ENCODE results near the gene SEMA3F. TPM values are rescaled to one million over a fixed set of nuclear protein-coding genes. Genes with fewer than 3 reads are reported as not detected.

SEMA3F gene
- total RNA-seq, 1 experiment from 2014 or later = 34.0 TPM

GRCh38 chr3:50167841-50168209, 12.7 kb downstream of the SEMA3F start:
- H3K9me2 ChIP-seq (ENCODE audit: insufficient read depth) = no peaks in the 10 kb centered on the region
- no peaks in the 10 kb centered on the region for H4K20me1 ChIP-seq (ENCODE audit: insufficient read depth)
- intact Hi-C loops (cut with micrococcal nuclease; ENCODE audit: unreplicated experiment) = loop anchor here (1.0 kb wide), 1 partner anchor 13 kb away; the partner anchor contains the start of gene SEMA3F
- H3F3A ChIP-seq (ENCODE audit: insufficient read depth, low read depth) = no peaks in the 10 kb centered on the region; the same call in 1 of the 2 replicates
- no peak for TF ChIP-seq EZH2 (IDR thresholded peaks at IDR 0.05; ENCODE audit: low read depth)
- no peaks in the 10 kb centered on the region for H3K27me3 ChIP-seq (ENCODE audit: insufficient read depth, low read depth)
- H3K36me3 ChIP-seq (ENCODE audit: low read depth) = no peaks in the 10 kb centered on the region
- H3K9me3 ChIP-seq (ENCODE audit: insufficient read depth, low read depth) = no peaks in the 10 kb centered on the region
- H3K27ac ChIP-seq = no peak overlapping the region
- no peaks in the 10 kb centered on the region for H3K79me2 ChIP-seq (ENCODE audit: low read depth)
- BruUV-seq (replicated peaks) = TSS peak; percentile 39
- H3K4me1 ChIP-seq (replicated peaks; ENCODE audit: insufficient read depth) = peaks cover 27% of the 10 kb centered on the region
- no peak for DNase-seq
- CTCF ChIA-PET = no interaction called here
- POLR2A ChIA-PET (ENCODE audit: unreplicated experiment) = interaction anchor here (0.6 kb wide), 1 partner anchor 135 kb away, joined by 3 read pairs; no protein-coding TSS in a partner anchor
- H3K4me2 ChIP-seq = no peak overlapping the region
- no peak overlapping the region for H3K4me3 ChIP-seq
- H2AFZ ChIP-seq = no peak overlapping the region

GRCh38 chr3:50168388-50168787, 13.3 kb downstream of the SEMA3F start:
- H3K4me3 ChIP-seq = no peak overlapping the region
- peaks cover 23% of the 10 kb centered on the region for H3K4me1 ChIP-seq (replicated peaks; ENCODE audit: insufficient read depth)
- intact Hi-C loops (cut with micrococcal nuclease; ENCODE audit: unreplicated experiment) = no loop called here
- BruUV-seq (replicated peaks) = no TSS peak
- H3K36me3 ChIP-seq (ENCODE audit: low read depth) = no peaks in the 10 kb centered on the region
- POLR2A ChIA-PET (ENCODE audit: unreplicated experiment) = interaction anchor here (0.7 kb wide), 1 partner anchor 50 kb away, joined by 4 read pairs; no protein-coding TSS in a partner anchor
- H3K79me2 ChIP-seq (ENCODE audit: low read depth) = no peaks in the 10 kb centered on the region
- no peak overlapping the region for H3K4me2 ChIP-seq
- no peaks in the 10 kb centered on the region for H4K20me1 ChIP-seq (ENCODE audit: insufficient read depth)
- H3K9me2 ChIP-seq (ENCODE audit: insufficient read depth) = no peaks in the 10 kb centered on the region
- no peak overlapping the region for H2AFZ ChIP-seq
- H3F3A ChIP-seq (ENCODE audit: insufficient read depth, low read depth) = no peaks in the 10 kb centered on the region; the same call in 1 of the 2 replicates
- no peak for TF ChIP-seq EZH2 (IDR thresholded peaks at IDR 0.05; ENCODE audit: low read depth)
- TF ChIP-seq, protein P1, sequence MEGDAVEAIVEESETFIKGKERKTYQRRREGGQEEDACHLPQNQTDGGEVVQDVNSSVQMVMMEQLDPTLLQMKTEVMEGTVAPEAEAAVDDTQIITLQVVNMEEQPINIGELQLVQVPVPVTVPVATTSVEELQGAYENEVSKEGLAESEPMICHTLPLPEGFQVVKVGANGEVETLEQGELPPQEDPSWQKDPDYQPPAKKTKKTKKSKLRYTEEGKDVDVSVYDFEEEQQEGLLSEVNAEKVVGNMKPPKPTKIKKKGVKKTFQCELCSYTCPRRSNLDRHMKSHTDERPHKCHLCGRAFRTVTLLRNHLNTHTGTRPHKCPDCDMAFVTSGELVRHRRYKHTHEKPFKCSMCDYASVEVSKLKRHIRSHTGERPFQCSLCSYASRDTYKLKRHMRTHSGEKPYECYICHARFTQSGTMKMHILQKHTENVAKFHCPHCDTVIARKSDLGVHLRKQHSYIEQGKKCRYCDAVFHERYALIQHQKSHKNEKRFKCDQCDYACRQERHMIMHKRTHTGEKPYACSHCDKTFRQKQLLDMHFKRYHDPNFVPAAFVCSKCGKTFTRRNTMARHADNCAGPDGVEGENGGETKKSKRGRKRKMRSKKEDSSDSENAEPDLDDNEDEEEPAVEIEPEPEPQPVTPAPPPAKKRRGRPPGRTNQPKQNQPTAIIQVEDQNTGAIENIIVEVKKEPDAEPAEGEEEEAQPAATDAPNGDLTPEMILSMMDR (conservative IDR thresholded peaks at IDR 0.05) = no peak
- no peaks in the 10 kb centered on the region for H3K27me3 ChIP-seq (ENCODE audit: insufficient read depth, low read depth)
- H3K27ac ChIP-seq = no peak overlapping the region
- CTCF ChIA-PET = no interaction called here
- no peaks in the 10 kb centered on the region for H3K9me3 ChIP-seq (ENCODE audit: insufficient read depth, low read depth)
- DNase-seq = peak in 1 of 2 experiments; percentile 51

DNA sequence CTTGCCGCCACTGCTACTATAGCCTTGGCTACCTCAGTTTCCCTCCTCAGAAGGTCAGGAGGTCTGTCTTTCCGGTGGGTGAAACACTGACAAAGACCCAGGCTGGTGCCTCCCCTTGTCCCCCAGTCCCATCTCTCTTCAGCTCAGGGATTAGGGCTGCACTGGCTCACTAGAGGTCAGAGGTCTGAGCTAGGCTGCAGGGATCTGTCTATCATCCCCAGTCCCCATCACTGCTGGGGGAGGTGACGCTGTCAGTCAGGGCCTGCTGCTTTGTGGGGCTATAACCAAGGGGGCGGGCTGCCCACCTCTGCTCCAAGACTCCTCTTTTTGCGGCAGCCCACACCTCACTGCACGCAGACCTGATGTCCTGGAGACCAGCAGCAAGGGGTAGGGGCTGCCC, 13.7 kb downstream of the SEMA3F start:
- Histone ChIP-seq H3K27me3 (ENCODE audit: insufficient read depth, low read depth) (no peaks in the 10 kb centered on the region), H3F3A (ENCODE audit: insufficient read depth, low read depth) (no peaks in the 10 kb centered on the region; the same call in 1 of the 2 replicates), H3K4me3 (no peak overlapping the region), H3K9me2 (ENCODE audit: insufficient read depth) (no peaks in the 10 kb centered on the region), H3K27ac (no peak overlapping the region), H2AFZ (no peak overlapping the region), H3K79me2 (ENCODE audit: low read depth) (no peaks in the 10 kb centered on the region), H3K4me2 (no peak overlapping the region), H3K4me1 (replicated peaks; ENCODE audit: insufficient read depth) (peaks cover 19% of the 10 kb centered on the region), H4K20me1 (ENCODE audit: insufficient read depth) (no peaks in the 10 kb centered on the region), H3K9me3 (ENCODE audit: insufficient read depth, low read depth) (no peaks in the 10 kb centered on the region), H3K36me3 (ENCODE audit: low read depth) (no peaks in the 10 kb centered on the region)
- ChIA-PET POLR2A (ENCODE audit: unreplicated experiment) (interaction anchor here (0.7 kb wide), 1 partner anchor 49 kb away, joined by 4 read pairs; no protein-coding TSS in a partner anchor), CTCF (no interaction called here)
- no peak for TF ChIP-seq EZH2 (IDR thresholded peaks at IDR 0.05; ENCODE audit: low read depth)
- TF ChIP-seq, protein P1 (conservative IDR thresholded peaks at IDR 0.05) = no peak
- no TSS peak for BruUV-seq (replicated peaks)
- intact Hi-C loops (cut with micrococcal nuclease; ENCODE audit: unreplicated experiment) = no loop called here
- no peak for DNase-seq

Data from PC-9 (cell line).